22Rv1 (cell line): Measurements from ENCODE around the gene RBPJL.

Experiments used
- H3K27ac ChIP-seq: fragments of 450-650 bp; 2 replicates; pipeline ENCODE4 v1.5.1; 2017
- CTCF ChIP-seq: fragments of 450-650 bp; IDR thresholded peaks from 2 replicates; pipeline ENCODE4 v1.5.1; 2017; ENCODE audit warnings: mild to moderate bottlenecking
- ZFX ChIP-seq: fragments of 450-650 bp; IDR thresholded peaks from 2 replicates; pipeline ENCODE4 v1.6.1; 2017; ENCODE audit warnings: antibody characterized with exemption, borderline replicate concordance

Gene RBPJL

GRCh38 chr20:45293041-45294002, 13.3 kb upstream of the RBPJL start:
- no peak overlapping the region for H3K27ac ChIP-seq
- TF ChIP-seq ZFX (no peak), CTCF (peak; percentile 98)

- peak; percentile 73 for TF ChIP-seq CTCF
- TF ChIP-seq ZFX, result no peak
- H3K27ac ChIP-seq, result no peak overlapping the region
Measured at GRCh38 chr20:45294003-45294368, 12.7 kb upstream of the RBPJL start.

GRCh38 chr20:45294659-45295058, 12.0 kb upstream of the RBPJL start:
- TF ChIP-seq ZFX (no peak), CTCF (no peak)
- no peak overlapping the region for H3K27ac ChIP-seq

DNA sequence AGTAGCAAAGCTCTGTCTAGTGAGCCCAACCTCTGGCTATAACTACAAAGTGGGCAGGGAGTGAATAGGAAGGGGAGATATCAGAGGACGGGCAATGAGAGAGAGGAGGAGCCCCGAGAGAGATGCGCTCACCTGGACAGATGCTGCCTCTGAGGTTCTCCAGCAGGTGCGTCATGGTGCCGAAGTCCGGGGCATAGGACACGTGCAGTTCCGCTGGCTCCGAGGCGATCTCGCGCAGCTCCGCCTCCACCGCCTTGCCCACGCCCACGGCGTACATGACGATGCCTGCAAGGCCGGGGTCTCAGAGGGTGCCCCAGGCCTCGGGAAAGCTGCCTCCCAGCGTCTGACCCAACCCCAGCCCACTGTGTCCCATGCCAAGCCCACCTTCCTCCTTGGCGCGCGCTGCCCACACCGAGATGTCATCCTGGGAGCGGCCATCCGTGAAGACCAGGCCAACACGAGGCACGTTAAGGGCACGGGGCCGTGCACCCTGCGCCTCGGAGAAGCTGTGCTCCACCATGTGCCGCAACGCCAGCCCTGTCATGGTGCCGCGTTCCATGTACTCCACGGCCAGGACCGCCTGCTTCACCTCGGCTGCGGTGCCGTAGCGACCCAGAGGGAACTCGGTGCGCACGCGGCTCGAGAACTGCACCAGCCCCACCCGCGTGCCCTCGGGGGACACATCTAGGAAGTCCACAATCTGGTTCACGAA, 8.7 kb upstream of the RBPJL start:
- TF ChIP-seq CTCF, result no peak
- no peak for TF ChIP-seq ZFX
- H3K27ac ChIP-seq, result no peak overlapping the region

DNA sequence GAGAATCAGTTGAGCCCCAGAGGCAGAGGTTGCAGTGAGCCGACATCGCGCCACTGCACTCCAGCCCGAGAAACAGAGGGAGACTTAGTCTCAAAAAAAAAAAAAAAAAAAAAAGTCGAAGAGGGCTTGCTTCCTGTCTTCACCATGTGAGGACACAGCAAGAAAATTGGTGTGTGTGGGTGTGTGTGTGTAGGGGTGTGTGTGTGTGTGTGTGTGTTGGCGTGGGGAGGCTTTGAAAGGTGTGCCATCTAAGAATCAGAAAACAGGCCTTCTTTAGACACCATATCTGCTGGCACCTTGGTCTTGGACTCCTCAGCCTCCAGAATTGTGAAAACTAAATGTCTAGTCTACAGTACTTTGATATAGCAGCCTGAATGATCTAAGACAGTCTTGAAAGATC, 6.9 kb upstream of the RBPJL start:
- TF ChIP-seq ZFX (no peak), CTCF (no peak)
- H3K27ac ChIP-seq, result no peak overlapping the region

DNA sequence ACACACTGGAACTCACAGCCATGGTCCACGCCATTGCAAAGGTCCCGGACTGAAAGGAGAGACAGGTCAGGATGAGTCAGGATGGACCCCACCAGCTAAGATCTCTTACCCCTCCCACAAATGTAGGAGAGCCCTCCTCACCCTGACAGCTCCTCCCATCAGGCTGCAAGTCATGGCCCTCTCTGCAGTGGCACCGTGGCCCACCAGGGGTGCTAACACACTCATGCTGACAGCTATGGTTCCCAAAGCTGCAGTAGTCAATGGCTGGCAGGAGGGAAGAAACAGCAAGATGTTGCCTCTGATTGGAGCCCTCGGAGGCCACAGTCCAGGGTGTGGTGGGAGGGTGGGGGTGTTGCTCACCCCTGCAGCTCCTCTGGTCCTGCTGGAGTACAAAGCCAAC, 5.7 kb upstream of the RBPJL start:
- TF ChIP-seq CTCF (peak; percentile 70), ZFX (no peak)
- H3K27ac ChIP-seq, result no peak overlapping the region

DNA sequence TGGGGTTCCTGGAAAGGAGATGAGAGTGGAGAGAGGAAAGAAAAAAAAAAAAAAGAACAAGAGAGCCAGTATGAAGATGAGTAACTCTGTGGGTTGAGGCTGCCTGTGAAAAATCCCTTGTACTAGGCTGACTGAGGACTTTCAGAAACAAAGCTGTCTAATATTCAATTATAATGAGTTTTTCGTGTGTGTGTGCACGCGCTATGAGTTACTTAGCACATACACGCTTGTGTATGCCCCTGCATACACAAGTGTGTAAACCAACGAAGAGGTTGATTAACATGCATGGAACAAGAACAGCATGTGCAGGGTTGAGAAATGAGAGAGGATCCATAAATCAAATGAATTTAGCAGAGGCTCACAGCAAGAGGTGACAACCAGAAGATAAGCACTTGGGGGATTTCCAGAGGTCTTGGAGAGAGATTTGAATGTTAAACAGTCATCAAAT, 4.8 kb upstream of the RBPJL start:
- no peak for TF ChIP-seq CTCF
- no peak for TF ChIP-seq ZFX
- H3K27ac ChIP-seq, result no peak overlapping the region
